Islet of Langerhans (tissue), 1 donor: ENCODE measurements around the gene DPYSL3.
"Not testable (repeated sequence)": the region's sequence is repeated elsewhere in the genome, so short reads cannot be mapped to it uniquely, and the experiment has no call there.

ENCODE experiments used
- FAIRE-seq: peaks from one replicate; lab custom pipeline; 2011; peaks lifted over from hg19 to GRCh38; lab: Jason Lieb, UNC

DPYSL3 gene

GRCh38 chr5:147369742-147370374 lies 140.0 kb downstream of the DPYSL3 start:
- peak; percentile 97 for FAIRE-seq

GRCh38 chr5:147367381-147367780 lies 142.5 kb downstream of the DPYSL3 start:
- FAIRE-seq, result not testable (repeated sequence)

- FAIRE-seq, result peak; percentile 47
These were observed 148.3 kb downstream of the DPYSL3 start for GRCh38 chr5:147361441-147362175.

- no peak for FAIRE-seq
These were observed 149.1 kb downstream of the DPYSL3 start for GRCh38 chr5:147360816-147361215.

GRCh38 chr5:147359581-147359980 lies 150.3 kb downstream of the DPYSL3 start:
- FAIRE-seq, result no peak

GRCh38 chr5:147359101-147359500 lies 150.8 kb downstream of the DPYSL3 start:
- FAIRE-seq, result no peak

GRCh38 chr5:147349241-147349640 lies 160.6 kb downstream of the DPYSL3 start:
- no peak for FAIRE-seq

GRCh38 chr5:147348451-147348850 lies 161.4 kb downstream of the DPYSL3 start:
- FAIRE-seq, result no peak

- no peak for FAIRE-seq
These were observed 161.8 kb downstream of the DPYSL3 start for GRCh38 chr5:147348046-147348445.

- no peak for FAIRE-seq
These were observed 163.8 kb downstream of the DPYSL3 start for GRCh38 chr5:147346006-147346561.

GRCh38 chr5:147344861-147345260 lies 165.0 kb downstream of the DPYSL3 start:
- no peak for FAIRE-seq

- FAIRE-seq, result no peak
These were observed 168.5 kb downstream of the DPYSL3 start for GRCh38 chr5:147341345-147341744.

- no peak for FAIRE-seq
These were observed 168.9 kb downstream of the DPYSL3 start for GRCh38 chr5:147340941-147341340.
